ENCODE results near the gene SAMD3.
A peak's percentile ranks its signal among the peaks of the same experiment; 100 is the strongest.
"Not testable (repeated sequence)": the region's sequence is repeated elsewhere in the genome, so short reads cannot be mapped to it uniquely, and the experiment has no call there.

SAMD3 gene

GRCh38 chr6:130212215-130212874, 10.4 kb downstream of the SAMD3 start:
- DNase-seq (ENCODE audit: low read depth in 2 of 2, low spot score in 1 of 2) = no peak

DNA sequence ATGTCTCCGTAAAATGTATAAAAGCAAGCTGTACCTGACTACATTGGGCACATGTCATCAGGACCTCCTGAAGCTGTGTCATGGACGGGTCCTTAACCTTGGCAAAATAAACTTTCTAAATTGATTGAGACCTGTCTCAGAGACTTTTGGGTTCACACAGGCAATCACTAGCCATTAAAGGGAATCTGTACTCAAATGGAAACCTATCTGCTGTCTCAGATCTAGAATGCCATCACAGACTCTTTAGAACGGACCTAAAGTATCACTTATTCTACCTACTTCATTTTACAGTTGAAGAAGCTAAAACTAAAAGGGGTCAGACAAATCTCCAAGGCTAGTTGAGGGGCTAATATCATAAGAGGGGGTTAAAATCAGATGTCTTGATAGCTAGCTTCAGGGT, 11.1 kb downstream of the SAMD3 start:
- DNase-seq (ENCODE audit: low read depth in 2 of 2, low spot score in 1 of 2) = no peak

GRCh38 chr6:130207979-130208649, 14.6 kb downstream of the SAMD3 start:
- no peak for DNase-seq (ENCODE audit: low read depth in 2 of 2, low spot score in 1 of 2)

DNA sequence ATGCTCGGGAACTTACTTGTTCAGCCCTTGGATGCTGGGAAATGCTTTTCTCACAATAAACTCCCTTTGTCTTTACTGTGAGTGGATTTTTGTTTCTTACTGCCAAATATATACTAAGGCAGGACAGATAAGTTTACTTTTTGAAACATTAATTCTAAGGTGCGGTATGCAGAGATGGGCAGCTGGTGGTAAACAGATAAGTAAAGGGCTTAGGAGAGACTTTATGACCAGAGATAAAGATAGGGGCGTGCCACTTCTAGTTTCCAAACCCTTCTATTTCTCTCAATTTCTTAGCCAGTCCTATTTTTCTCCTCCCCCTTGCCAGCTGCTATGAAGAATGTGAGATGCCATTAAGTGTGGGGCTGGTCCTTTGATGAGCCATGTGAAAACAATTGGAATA, 16.3 kb downstream of the SAMD3 start:
- DNase-seq (ENCODE audit: low read depth in 2 of 2, low spot score in 1 of 2) = no peak

- DNase-seq (ENCODE audit: low read depth in 2 of 2, low spot score in 1 of 2) = no peak
Observed at GRCh38 chr6:130204322-130204721, 18.4 kb downstream of the SAMD3 start.

DNA sequence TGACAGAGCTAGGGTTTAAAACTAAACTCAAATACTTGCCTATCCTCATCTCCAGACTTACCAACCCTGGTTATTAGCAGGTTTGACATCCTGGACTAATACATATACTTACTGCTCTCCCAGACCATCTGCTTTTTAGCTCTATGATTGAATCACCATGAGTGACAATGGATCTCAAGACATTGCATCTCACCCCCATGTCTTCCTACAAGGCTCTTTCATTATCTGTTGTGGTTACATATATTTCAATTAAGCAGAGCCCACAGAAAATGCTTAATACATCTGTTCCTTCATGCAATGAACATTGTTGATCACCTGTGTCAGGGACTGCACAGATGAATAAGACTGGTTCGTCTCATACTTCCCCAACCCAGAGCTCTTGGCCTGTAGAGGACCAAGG, 19.4 kb downstream of the SAMD3 start:
- DNase-seq (ENCODE audit: low read depth in 2 of 2, low spot score in 1 of 2) = no peak

DNA sequence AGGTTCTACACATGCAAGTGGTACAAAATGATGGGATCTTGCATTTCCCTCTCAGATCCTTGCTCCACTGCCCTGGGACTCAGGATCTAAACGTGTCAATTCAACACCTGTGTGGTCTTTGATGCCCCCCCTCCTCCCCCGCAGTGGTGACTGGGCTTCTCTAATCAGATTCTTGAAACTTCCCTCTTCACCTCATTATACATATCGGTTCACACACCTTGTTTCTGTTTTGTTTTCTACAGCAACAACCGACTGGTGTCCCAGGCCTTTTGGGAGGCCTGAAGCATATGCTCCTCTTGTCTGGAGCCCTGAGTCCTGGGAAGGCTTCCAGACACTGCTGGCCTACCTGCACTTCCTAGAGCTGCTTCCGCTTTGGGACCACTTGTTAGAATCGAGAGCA, 20.0 kb downstream of the SAMD3 start:
- DNase-seq (ENCODE audit: low read depth in 2 of 2, low spot score in 1 of 2) = peak in 1 of 2 donors; percentile 29

GRCh38 chr6:130200020-130200419, 22.7 kb downstream of the SAMD3 start:
- DNase-seq (ENCODE audit: low read depth in 2 of 2, low spot score in 1 of 2) = no peak

DNA sequence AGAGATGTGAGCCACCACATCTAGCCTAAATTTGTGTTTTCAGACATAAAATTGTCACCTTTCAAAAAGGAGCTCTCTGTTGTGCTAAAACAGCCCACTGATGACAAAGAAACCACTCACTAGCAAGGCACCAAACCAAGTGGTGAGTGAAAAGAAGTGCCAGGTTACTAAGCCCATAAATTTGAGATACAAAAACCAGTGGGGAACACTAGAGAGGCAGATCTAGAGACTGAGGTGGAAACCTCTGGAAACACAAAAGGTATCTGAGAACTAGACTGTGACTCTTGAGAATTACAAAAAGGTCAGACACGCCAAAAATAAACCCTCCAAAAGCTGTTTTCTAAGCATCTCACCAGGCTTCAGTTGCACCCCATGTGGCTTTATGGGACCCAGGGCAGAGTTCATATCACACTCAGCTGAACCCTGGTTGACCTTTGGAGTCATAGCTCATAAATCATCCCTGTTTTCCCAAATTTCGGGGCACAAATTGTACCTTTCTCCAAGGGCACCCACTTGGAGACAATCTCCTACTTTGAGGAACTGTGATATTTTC, 24.2 kb downstream of the SAMD3 start:
- DNase-seq (ENCODE audit: low read depth in 2 of 2, low spot score in 1 of 2) = no peak

DNA sequence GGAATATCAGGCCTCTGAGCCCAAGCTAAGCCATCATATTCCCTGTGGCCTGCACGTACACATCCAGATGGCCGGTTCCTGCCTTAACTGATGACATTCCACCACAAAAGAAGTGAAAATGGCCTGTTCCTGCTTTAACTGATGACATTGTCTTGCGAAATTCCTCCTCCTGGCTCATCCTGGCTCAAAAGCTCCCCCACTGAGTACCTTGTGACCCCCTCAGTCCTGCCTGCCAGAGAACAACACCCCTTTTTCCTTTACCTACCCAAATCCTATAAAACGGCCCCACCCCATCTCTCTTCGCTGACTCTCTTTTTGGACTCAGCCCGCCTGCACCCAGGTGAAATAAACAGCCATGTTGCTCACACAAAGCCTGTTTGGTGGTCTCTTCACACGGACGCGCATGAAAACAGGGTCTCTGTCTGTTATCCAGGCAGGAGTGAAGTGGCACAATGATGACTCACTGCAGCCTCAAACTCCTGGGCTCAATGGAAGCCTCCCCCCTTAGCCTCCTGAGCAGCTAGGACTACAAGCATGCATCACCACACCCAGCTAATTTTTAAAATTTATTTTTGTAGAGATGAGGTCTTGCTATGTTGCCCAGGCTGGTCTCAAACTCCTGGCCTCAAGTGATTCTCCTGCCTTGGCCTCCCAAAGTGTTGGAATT, 24.8 kb downstream of the SAMD3 start:
- not testable (repeated sequence) for DNase-seq (ENCODE audit: low read depth in 2 of 2, low spot score in 1 of 2)

DNA sequence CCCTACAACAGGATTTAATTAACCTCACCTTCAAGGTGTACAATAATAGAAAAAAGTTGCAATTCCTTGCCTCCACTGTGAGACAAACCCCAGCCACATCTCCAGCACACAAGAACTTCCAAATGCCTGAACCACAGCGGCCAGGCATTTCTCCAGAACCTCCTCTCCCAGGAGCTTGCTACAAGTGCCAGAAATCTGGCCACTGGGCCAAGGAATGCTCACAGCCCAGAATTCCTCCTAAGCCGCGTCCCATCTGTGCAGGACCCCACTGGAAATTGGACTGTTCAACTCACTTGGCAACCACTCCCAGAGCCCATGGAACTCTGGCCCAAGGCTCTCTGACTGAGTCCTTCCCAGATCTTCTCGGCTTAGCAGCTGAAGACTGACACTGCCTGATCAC, 28.3 kb downstream of the SAMD3 start:
- DNase-seq (ENCODE audit: low read depth in 2 of 2, low spot score in 1 of 2) = not testable (repeated sequence)

GRCh38 chr6:130190701-130191690, 31.8 kb downstream of the SAMD3 start:
- no peak for DNase-seq (ENCODE audit: low read depth in 2 of 2, low spot score in 1 of 2)

GRCh38 chr6:130189531-130190397, 33.0 kb downstream of the SAMD3 start:
- no peak for DNase-seq (ENCODE audit: low read depth in 2 of 2, low spot score in 1 of 2)

DNA sequence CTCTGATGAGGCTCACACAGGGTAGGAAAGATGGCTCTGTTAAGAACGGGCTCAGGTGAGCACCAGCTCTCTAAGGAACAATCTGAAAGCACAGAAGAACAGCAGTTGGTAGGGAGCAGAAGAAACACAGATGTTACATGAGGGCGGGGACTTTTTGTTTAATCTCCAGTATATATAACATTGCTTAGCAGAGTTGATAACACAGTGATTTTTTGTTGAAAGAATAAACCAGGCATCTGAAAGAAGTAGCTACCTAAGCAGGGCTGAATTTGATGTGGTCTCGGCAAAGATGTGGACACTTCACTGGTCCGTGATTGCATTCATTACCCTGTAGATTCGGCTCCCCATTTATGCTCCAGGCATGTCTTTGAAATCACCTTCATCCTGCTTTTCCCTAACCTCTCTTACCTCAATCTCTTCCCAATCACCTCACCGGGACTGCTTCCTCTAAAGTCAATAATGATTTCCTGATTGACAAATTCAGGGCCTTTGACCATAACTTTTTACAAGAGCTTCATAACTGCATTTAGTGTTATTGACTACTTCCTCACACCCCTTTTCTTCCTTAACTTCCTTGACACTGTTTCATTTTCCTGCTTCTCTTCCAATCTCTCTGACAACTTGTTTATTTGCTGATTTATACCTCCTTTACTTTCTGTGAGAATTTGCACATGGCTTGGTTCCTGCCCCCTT, 34.4 kb downstream of the SAMD3 start:
- no peak for DNase-seq (ENCODE audit: low read depth in 2 of 2, low spot score in 1 of 2)

DNA sequence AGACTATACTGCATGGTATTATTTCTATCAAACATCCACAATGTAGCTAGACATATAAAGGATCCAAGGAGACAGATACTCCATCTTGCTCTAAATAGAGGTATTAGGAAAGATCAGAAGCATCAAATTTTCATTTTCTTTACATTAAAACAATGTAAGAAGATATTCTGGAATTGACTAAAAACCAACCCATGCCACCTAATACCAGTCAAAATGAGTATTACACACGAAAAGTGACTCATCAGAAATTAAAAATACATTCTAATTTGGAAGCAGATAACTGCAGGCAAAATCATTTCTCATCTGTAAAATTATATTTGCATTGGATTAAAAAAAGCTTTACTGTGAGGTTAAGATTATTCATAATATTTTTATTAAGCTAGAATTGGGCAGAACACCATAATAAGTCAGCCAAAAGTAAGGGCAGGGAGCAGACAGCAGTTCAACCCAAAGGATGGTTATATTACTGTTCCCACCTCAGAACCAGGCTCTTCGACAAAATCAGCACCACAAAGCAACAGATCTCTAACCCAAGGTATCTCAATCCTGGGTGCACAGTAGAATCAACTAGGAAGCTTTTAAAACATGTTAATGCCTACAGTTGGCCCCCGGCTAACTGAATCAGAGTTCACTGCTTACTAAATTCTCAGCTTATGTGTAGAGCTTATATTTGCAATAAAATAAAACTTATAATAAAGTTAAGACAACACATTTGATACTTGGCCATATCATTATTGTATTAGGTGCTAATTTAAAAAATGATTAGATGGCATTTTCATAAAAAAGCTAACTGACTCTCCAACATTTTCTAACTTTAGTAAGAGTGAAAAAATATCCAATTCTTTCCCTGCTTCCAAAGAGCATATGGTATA, 35.2 kb downstream of the SAMD3 start:
- no peak for DNase-seq (ENCODE audit: low read depth in 2 of 2, low spot score in 1 of 2)

DNA sequence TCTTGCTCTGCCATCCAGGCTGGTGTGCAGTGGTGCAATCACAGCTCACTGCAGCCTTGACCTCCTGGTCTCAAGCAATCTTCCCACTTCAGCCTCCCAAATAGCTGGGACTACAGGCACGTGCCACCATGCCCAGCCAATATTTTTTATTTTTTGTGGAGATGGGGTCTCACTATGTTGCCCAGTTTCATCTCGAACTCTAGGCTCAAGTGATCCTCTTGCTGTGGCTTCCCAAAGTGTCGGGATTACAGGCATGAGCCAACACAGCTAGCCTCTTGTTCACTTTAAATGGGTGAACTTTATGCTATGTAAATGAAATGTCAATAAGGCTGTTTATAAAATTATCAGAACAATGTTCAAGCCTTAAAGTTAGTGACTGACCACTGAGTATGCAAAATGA, 37.1 kb downstream of the SAMD3 start:
- no peak for DNase-seq (ENCODE audit: low read depth in 2 of 2, low spot score in 1 of 2)

DNA sequence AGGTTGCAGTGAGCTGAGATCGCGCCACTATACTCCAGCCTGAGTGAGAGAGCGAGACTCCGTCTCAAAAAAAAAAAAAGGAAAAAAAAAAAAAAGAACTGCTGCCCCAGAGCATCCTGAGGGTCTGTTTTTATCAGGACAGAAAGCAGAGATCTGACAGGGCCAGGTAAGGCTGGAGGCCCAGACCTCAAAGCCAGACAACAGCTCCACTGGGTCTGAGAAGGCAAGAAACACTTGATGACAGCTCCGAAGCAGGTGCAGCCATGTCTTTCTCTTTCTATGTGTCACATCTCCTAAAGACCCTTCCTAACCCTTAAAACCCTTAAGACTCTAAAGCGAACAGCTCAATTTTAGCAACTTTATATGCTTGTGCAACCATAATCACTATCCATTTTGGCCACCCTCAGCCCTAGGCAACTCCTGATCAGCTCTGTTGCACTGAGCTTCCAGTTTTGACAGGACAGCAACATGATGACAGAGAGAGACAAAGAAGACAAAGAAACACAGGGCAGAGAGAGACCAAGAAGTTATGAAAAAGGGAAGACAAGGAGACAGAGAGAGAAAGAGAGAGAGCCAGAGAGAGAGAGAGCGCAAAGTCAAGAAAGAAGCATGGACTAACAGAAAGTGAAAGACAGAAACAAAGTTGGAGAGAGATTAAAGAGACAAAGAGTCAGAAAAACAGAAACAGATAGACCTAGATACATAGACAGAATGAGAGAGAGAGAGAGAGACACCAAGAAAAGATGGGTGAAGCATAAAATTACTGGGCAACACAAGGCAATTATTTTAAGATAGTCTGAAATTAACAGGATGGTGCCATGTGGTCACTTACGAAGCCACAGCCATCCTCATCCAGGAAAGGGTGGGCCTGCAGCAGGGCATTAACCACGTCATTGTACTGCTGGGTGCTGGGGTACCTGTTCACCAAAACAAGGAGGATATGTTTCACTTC, 39.2 kb downstream of the SAMD3 start:
- DNase-seq (ENCODE audit: low read depth in 2 of 2, low spot score in 1 of 2) = peak in 1 of 2 donors; percentile 10

Measured in stimulated activated CD8-positive, alpha-beta memory T cell treated with anti-CD3 and anti-CD28 coated beads, Interleukin-4, amount 100 ng/mL, for 4 hours (primary cell).